T-helper 17 cell (primary cell): Measurements from ENCODE around the gene PWWP2B. TPM values are rescaled to one million over a fixed set of nuclear protein-coding genes. Genes with fewer than 3 reads are reported as not detected.

Source experiments
- ATAC-seq: fragments of 150-1000 bp; cut with Tn5 transposase; 2 replicates; pipeline ENCODE4 v1.10.0; 2021; ENCODE audit warnings: mild to moderate bottlenecking, moderate library complexity
- DNase-seq, 3 donors: peaks; one replicate each; pipeline versions ENCODE4 v3.0.0 to v3.0.0-alpha.2; 2020 to 2021
- H3K9me3 ChIP-seq: one replicate; pipeline ENCODE4 v1.7.0; 2013; ENCODE audit warnings: low read length, mild to moderate bottlenecking; ENCODE audit not compliant: control insufficient read depth, poor library complexity, severe bottlenecking
- H3K27ac Mint-ChIP-seq: one replicate; pipeline ENCODE4 v1.8.0; 2022; ENCODE audit warnings: mild to moderate bottlenecking, moderate library complexity, mixed read lengths
- H3K27me3 Mint-ChIP-seq: one replicate; pipeline ENCODE4 v1.8.0; 2022; ENCODE audit warnings: mixed read lengths
- H3K36me3 Mint-ChIP-seq: one replicate; pipeline ENCODE4 v1.8.0; 2022; ENCODE audit warnings: low read depth, mixed read lengths
- H3K4me1 Mint-ChIP-seq: one replicate; pipeline ENCODE4 v1.8.0; 2022; ENCODE audit warnings: mild to moderate bottlenecking, mixed read lengths
- H3K4me3 Mint-ChIP-seq: one replicate; pipeline ENCODE4 v1.8.0; 2022; ENCODE audit warnings: mild to moderate bottlenecking, moderate library complexity, mixed read lengths
- total RNA-seq, 4 donors: library from RNA in 2 of 4; stranded (reverse) in 2 of 4; gene quantifications; one replicate each; pipeline ENCODE4 v1.2.3 and lab custom pipeline; 2022 to 2026

The PWWP2B gene
- total RNA-seq, 2 donors from 2014 or later: 15.7 to 16.7 TPM

GRCh38 chr10:132368391-132368790 is 28.6 kb upstream of the PWWP2B start:
- no peak overlapping the region for H3K27ac Mint-ChIP-seq
- ATAC-seq (no peak), DNase-seq (no peak)
- peaks cover 5% of the 10 kb centered on the region for H3K4me1 Mint-ChIP-seq
- H3K27me3 Mint-ChIP-seq: peaks cover 5% of the 10 kb centered on the region
- peaks cover 7% of the 10 kb centered on the region for H3K36me3 Mint-ChIP-seq
- no peak overlapping the region for H3K4me3 Mint-ChIP-seq
- H3K9me3 ChIP-seq: no peaks in the 10 kb centered on the region

DNA sequence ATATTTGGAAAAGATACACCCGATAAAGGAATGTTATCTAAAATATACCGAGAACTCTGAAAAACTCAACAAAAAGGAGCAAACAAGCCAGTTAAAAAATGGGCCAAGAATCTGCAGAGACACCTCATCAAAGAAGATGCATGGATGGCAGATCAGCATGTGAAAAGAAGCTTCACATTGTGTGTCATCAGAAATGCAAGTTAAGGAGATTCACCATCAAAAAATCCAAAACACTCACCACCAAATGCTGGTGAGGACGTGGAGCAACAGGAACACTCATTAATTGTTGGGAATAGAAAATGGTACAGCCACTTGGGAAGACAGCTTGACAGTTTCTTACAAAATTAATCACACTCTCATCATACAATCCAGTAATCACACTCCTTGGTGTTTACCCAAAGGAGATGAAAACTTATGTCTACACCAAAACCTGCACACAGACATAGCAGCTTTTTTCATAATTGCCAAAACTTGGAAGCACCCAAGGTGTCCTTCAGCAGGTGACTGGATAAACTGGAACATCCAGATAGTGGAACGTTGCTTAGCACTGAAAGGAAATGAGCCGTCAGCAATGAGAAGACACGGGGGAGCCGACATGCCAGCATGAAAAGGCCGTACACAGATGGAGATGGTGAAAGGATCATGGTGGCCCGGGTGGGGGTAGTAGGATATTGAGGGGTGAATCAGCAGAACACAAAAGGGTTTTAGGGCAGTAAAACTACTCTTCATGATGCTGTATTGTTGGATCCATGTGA is 27.9 kb upstream of the PWWP2B start:
- H3K4me3 Mint-ChIP-seq: no peak overlapping the region

DNA sequence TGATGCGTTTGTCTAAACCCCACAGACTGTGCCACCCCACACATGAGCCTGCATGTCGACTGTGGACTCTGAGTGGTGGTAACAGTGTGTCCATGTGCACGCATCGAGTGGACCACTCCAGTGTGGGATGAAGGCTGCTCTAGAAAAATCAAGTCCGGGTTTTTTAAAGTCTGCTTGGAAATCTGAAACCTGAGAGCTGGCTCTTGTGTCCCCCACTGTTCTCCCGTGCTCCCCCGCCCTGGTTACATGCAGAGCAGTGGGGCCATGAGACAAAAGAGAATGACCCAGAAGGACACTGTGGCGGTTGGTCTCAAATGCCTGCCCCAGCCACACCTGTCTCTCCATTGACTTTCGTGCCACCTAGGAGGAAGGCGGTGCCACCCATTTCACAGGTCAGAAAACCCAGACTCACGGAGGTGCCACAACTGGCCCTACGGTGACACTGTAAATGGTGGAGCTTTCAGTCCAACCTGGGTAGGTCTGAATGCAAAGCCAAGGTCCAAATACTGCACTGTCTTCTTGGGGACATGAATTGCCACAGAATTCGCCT is 27.3 kb upstream of the PWWP2B start:
- no peak overlapping the region for H3K4me3 Mint-ChIP-seq
- peaks cover 5% of the 10 kb centered on the region for H3K4me1 Mint-ChIP-seq
- H3K27me3 Mint-ChIP-seq: peaks cover 5% of the 10 kb centered on the region
- no peak for DNase-seq
- no peaks in the 10 kb centered on the region for H3K9me3 ChIP-seq
- no peak for ATAC-seq
- H3K27ac Mint-ChIP-seq: no peak overlapping the region
- H3K36me3 Mint-ChIP-seq: peaks cover 7% of the 10 kb centered on the region

More for the DNA sequence above, 27.9 kb upstream of the PWWP2B start:
- Mint-ChIP-seq H3K4me1 (peaks cover 5% of the 10 kb centered on the region), H3K36me3 (peaks cover 7% of the 10 kb centered on the region), H3K27ac (no peak overlapping the region), H3K27me3 (peaks cover 5% of the 10 kb centered on the region)
- H3K9me3 ChIP-seq: no peaks in the 10 kb centered on the region
- no peak for ATAC-seq
- DNase-seq: no peak

GRCh38 chr10:132370426-132371340 is 26.3 kb upstream of the PWWP2B start:
- ATAC-seq (no peak), DNase-seq (no peak)
- Mint-ChIP-seq H3K27ac (no peak overlapping the region), H3K4me3 (no peak overlapping the region), H3K4me1 (peaks cover 7% of the 10 kb centered on the region), H3K36me3 (peaks cover 5% of the 10 kb centered on the region), H3K27me3 (peaks cover 5% of the 10 kb centered on the region)
- H3K9me3 ChIP-seq: no peaks in the 10 kb centered on the region

GRCh38 chr10:132371641-132372081 is 25.3 kb upstream of the PWWP2B start:
- DNase-seq (no peak), ATAC-seq (no peak)
- Mint-ChIP-seq H3K4me1 (peaks cover 7% of the 10 kb centered on the region), H3K27ac (no peak overlapping the region), H3K36me3 (peaks cover 5% of the 10 kb centered on the region), H3K4me3 (no peak overlapping the region), H3K27me3 (peaks cover 5% of the 10 kb centered on the region)
- H3K9me3 ChIP-seq: no peaks in the 10 kb centered on the region

DNA sequence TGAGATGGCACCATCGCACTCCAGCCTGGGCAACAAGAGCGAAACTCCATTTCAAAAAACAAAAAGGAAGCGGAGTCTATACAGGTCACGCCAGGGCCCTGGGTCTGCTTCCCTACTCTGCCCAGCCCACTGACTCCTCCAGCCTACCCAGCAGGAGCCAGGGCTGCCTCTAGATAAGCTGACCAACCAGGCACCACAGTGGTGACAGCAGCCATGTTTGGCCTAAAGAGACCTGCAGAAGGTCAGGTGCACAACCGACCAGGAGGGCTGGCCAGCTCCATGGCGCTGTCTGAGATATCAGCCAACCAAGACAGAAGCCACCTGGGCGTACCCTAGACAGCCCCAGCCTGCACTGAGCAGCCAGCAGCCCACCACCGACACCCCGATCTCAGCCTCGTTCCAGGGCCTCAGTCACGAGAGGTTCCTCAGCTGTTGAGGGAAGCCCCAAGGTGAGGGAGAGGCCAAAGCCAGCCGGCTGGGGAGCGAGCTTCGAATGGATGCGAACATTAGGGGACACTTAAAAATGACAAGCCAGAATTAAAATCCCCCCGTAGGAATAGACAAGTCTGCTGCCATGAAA is 24.4 kb upstream of the PWWP2B start:
- Mint-ChIP-seq H3K27ac (no peak overlapping the region), H3K36me3 (peaks cover 2% of the 10 kb centered on the region), H3K4me1 (peaks cover 7% of the 10 kb centered on the region), H3K4me3 (no peak overlapping the region), H3K27me3 (peaks cover 5% of the 10 kb centered on the region)
- ATAC-seq: no peak
- H3K9me3 ChIP-seq: no peaks in the 10 kb centered on the region
- no peak for DNase-seq

DNA sequence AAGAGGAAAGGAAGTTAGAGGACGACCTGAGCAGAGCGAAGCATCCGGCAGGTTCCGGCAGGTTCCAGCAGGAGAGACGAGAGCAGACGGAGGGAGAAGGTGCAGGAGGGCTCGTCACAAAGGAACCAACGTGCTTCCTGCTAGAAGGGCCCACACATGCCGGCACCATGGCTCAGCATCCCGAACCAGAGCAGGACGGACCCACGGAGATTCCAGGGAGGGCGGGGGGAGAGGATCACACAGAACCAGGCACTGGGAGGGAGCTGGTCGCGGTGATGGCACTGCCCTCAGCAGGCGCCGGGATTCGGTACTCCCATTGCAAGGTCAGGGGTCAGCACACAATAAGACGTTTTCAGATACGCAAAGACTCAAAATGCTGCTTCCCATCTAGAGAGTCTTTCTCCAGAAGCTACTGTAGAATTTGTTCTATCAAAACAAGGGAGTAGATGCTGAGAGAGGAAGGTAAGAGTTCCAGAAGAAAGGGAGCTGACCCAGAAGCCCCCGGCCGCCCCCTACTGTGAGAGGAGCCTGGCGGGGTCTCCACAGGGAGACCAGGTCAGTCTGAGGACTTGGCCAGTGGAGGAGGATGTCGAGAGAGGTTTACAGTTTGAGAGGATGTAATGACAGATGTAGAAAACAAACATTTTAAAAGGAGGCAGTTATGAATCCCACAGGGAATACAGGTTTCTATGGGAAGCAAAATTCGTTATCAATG is 23.6 kb upstream of the PWWP2B start:
- peaks cover 2% of the 10 kb centered on the region for H3K36me3 Mint-ChIP-seq
- H3K9me3 ChIP-seq: no peaks in the 10 kb centered on the region
- ATAC-seq (no peak), DNase-seq (no peak)
- H3K4me1 Mint-ChIP-seq: peaks cover 7% of the 10 kb centered on the region
- peaks cover 5% of the 10 kb centered on the region for H3K27me3 Mint-ChIP-seq
- H3K4me3 Mint-ChIP-seq: peak overlapping the region; percentile 49
- H3K27ac Mint-ChIP-seq: no peak overlapping the region

- Mint-ChIP-seq H3K27me3 (peaks cover 7% of the 10 kb centered on the region), H3K36me3 (no peaks in the 10 kb centered on the region), H3K4me1 (peaks cover 7% of the 10 kb centered on the region), H3K4me3 (no peak overlapping the region), H3K27ac (no peak overlapping the region)
- no peaks in the 10 kb centered on the region for H3K9me3 ChIP-seq
- DNase-seq: no peak
- no peak for ATAC-seq
Observed at GRCh38 chr10:132374176-132374575, 22.8 kb upstream of the PWWP2B start.

GRCh38 chr10:132374612-132375011 is 22.4 kb upstream of the PWWP2B start:
- Mint-ChIP-seq H3K4me3 (no peak overlapping the region), H3K4me1 (peaks cover 7% of the 10 kb centered on the region), H3K27ac (no peak overlapping the region), H3K27me3 (peaks cover 9% of the 10 kb centered on the region), H3K36me3 (no peaks in the 10 kb centered on the region)
- H3K9me3 ChIP-seq: no peaks in the 10 kb centered on the region
- DNase-seq: no peak
- no peak for ATAC-seq

GRCh38 chr10:132375116-132375794 is 21.7 kb upstream of the PWWP2B start:
- peaks cover 9% of the 10 kb centered on the region for H3K27me3 Mint-ChIP-seq
- no peak for ATAC-seq
- no peak overlapping the region for H3K27ac Mint-ChIP-seq
- H3K4me3 Mint-ChIP-seq: peak overlapping the region; percentile 56
- H3K9me3 ChIP-seq: no peaks in the 10 kb centered on the region
- no peak for DNase-seq
- H3K36me3 Mint-ChIP-seq: no peaks in the 10 kb centered on the region
- peaks cover 7% of the 10 kb centered on the region for H3K4me1 Mint-ChIP-seq

GRCh38 chr10:132375795-132376297 is 21.2 kb upstream of the PWWP2B start:
- Mint-ChIP-seq H3K27me3 (peaks cover 9% of the 10 kb centered on the region), H3K4me1 (peaks cover 6% of the 10 kb centered on the region), H3K4me3 (peak overlapping the region; percentile 56), H3K36me3 (no peaks in the 10 kb centered on the region), H3K27ac (peak overlapping the region; percentile 49)
- no peaks in the 10 kb centered on the region for H3K9me3 ChIP-seq
- DNase-seq: no peak
- ATAC-seq: no peak

DNA sequence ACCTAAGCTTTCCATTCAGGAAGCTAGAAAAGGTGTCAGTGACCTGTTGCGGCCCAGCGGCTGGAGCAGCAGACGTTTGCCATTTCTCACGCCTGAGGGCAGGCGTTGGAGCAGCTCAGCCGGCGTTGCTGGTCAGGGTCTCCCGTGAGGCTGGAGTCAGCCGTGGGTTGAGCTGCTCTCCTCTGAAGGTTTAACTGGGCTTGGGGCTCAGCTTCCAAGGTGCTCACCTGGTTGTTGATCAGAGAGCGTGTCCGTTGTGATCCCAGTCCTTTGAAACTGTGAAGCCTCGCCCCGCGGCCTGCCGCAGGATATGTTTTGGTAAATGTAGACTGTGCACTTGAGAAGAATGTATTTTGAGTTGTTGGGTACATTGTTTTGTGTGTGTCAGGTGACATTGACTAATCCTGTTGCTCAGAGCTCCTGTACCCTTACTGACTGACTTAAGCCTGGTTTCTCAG is 20.6 kb upstream of the PWWP2B start:
- H3K4me3 Mint-ChIP-seq: no peak overlapping the region
- H3K27me3 Mint-ChIP-seq: peaks cover 9% of the 10 kb centered on the region
- peaks cover 6% of the 10 kb centered on the region for H3K4me1 Mint-ChIP-seq
- H3K9me3 ChIP-seq: no peaks in the 10 kb centered on the region
- DNase-seq: no peak
- no peaks in the 10 kb centered on the region for H3K36me3 Mint-ChIP-seq
- no peak for ATAC-seq
- H3K27ac Mint-ChIP-seq: peak overlapping the region; percentile 49
